Bronchial epithelial cell (primary cell): ENCODE results near the gene LBX2. TPM values are rescaled to one million over a fixed set of nuclear protein-coding genes. Genes with fewer than 3 reads are reported as not detected.

Source experiments
- DNase-seq: peaks from one replicate; pipeline ENCODE4 v3.0.0-alpha.2; 2010; ENCODE audit warnings: low read depth
- FAIRE-seq: peaks from 2 replicates; lab custom pipeline; 2011; peaks lifted over from hg19 to GRCh38; lab: Jason Lieb, UNC
- H3K27me3 ChIP-seq: 2 replicates; pipeline ENCODE4 v1.5.1; 2011; ENCODE audit warnings: low read length; ENCODE audit not compliant: control insufficient read depth, insufficient read depth
- H3K36me3 ChIP-seq: 2 replicates; pipeline ENCODE4 v1.5.1; 2011; ENCODE audit warnings: low read length; ENCODE audit not compliant: control insufficient read depth, insufficient read depth
- H3K4me3 ChIP-seq: 2 replicates; pipeline ENCODE4 v1.5.1; 2011; ENCODE audit warnings: mild to moderate bottlenecking, low read depth, low read length, control low read depth
- total RNA-seq: library from RNA; depleted of rRNA; stranded (reverse); fragments of >200 nt; gene quantifications from 2 replicates; pipeline ENCODE4 v1.2.1, GENCODE V29; 2014
- TF ChIP-seq, protein P1 (sequence below): IDR thresholded peaks from 2 replicates; pipeline ENCODE4 v1.5.1; 2011; ENCODE audit warnings: mild to moderate bottlenecking, moderate library complexity, low read length, control low read depth, inconsistent platforms; ENCODE audit not compliant: insufficient read depth, severe bottlenecking

Gene LBX2
- total RNA-seq, 1 donor from 2014 or later = 0.53 TPM

DNA sequence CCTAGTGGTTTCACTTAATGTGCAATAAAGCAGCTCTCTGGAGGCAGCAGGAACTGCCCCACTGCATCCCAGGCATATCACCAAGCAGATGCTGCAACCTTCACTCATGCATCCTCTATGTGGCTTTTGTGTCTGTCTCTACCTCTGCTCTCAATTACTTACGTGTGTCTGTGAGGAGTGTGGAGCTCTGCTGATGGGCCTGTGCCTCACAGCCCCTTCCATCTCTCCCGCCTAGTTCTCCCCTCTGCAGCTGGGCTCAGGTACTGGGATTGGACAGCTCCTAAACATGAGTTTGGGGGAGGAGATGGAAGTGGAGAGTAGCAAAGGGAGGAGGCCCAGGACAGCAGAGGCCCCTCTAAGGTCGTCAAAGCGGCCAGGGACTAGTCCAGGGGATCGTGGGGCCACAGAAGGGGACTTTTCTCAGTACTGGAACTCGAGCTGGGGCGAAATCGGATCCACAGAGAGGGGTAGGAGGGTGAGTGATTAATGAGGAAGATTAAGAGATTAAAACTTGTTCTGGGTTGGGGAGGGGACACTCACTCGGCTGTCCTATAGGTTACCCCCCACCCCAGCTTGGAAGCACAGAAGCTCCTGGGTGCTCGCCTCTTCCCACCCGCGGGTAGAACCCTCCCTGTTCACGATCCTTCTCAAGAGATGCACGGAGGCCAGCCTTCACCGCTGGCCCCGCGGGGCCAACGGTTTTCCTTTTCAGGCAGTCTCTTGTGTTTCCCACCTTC is 2.1 kb upstream of the LBX2 start:
- peaks cover 9% of the 10 kb centered on the region for H3K27me3 ChIP-seq
- DNase-seq (no peak), FAIRE-seq (no peak)
- H3K4me3 ChIP-seq = no peak overlapping the region
- TF ChIP-seq, protein P1, sequence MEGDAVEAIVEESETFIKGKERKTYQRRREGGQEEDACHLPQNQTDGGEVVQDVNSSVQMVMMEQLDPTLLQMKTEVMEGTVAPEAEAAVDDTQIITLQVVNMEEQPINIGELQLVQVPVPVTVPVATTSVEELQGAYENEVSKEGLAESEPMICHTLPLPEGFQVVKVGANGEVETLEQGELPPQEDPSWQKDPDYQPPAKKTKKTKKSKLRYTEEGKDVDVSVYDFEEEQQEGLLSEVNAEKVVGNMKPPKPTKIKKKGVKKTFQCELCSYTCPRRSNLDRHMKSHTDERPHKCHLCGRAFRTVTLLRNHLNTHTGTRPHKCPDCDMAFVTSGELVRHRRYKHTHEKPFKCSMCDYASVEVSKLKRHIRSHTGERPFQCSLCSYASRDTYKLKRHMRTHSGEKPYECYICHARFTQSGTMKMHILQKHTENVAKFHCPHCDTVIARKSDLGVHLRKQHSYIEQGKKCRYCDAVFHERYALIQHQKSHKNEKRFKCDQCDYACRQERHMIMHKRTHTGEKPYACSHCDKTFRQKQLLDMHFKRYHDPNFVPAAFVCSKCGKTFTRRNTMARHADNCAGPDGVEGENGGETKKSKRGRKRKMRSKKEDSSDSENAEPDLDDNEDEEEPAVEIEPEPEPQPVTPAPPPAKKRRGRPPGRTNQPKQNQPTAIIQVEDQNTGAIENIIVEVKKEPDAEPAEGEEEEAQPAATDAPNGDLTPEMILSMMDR = no peak
- peaks cover 7% of the 10 kb centered on the region for H3K36me3 ChIP-seq

DNA sequence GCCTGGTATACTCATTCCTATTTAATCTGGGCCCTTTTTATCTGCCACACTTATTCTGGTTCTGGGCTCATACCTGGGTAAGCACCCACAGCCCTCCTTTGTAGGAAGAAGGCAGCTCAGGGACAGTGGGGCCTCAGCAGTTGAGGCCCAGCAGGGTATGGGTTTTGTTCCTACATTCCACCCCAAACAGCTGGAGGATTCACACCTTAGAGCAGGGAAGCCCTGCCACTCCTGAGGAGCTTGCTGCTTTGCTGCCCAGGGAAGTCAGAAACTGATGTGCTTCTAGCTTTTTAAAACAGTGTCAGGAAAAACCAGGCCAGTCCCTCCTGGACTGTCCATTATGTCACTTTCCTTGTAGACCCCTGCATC is 1.2 kb upstream of the LBX2 start:
- TF ChIP-seq, protein P1 = no peak
- H3K4me3 ChIP-seq = no peak overlapping the region
- DNase-seq (no peak), FAIRE-seq (no peak)
- peaks cover 3% of the 10 kb centered on the region for H3K36me3 ChIP-seq
- peaks cover 9% of the 10 kb centered on the region for H3K27me3 ChIP-seq

DNA sequence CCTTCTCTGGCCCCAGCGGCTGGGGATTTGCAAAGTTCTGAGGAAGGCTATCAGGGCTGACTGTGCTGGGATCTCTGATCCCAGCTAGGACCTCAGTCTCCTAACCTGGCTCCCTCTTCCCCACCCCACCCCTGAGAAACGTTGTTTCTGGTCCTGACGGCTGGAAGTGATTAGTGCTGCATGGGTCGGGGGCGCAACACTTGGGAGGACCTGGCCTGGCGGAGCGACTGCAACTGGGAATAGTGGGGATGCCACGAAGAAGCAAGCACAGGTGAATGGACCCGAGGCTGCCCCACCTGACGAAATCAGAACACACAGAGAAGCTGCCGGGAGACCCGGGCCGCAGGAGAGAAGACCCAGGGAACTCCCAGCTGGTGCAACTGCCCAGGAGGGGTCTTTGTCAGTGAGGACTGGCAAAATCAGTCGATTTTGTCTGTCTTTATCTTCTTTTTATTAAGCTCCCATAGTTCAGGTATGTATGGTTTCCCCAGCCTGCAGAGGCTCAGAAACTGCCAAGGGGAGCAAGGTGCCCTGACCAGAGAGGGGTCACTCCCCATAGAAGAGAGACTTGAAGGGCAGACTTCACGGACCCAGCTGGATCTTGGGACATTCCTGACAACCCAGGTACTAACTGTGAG is 656 bp upstream of the LBX2 start:
- Histone ChIP-seq H3K27me3 (peaks cover 9% of the 10 kb centered on the region), H3K4me3 (no peak overlapping the region), H3K36me3 (no peaks in the 10 kb centered on the region)
- TF ChIP-seq, protein P1 = no peak
- DNase-seq (no peak), FAIRE-seq (no peak)

DNA sequence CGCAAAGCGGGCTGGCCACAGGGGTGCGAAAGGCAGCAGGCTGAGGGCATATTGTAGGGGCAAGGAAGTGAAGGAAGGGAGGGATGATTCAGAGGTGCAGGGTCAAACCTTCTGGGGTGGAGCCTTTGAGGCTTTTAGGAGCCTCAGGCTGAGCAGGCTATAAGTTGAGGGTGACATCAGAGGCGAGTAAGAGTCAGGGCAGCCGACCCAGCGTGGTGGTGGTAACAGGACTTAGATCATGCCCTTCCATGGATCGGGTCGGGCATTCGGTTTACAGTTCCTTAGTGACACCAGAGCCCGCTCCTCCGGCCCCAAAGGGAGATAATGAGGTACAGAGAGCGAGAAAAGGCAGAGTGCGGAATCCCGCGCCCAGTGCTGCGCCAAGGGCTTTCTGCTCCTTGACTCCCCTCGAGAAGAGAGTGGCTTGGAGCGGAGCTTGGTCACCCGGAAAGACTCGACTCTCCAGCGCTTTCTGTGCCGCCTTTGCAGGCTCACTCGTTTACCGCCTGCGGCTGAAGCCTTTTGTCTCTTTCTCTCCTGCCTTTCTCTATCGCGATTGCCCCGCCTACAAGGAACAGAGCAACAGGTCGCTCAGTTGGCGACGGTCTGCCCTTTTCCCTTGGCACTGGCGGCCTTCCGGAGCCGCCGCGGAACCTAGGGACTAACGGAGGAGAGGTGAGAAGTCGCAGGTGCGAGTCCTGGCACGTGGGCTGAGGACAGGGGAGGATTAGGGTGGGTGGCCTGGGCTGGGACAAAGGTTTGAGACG is 720 bp downstream of the LBX2 start:
- Histone ChIP-seq H3K27me3 (peaks cover 9% of the 10 kb centered on the region), H3K4me3 (peak overlapping the region; percentile 33), H3K36me3 (peaks cover 1% of the 10 kb centered on the region)
- peak; percentile 55 for DNase-seq
- FAIRE-seq = no peak
- TF ChIP-seq, protein P1 = no peak

DNA sequence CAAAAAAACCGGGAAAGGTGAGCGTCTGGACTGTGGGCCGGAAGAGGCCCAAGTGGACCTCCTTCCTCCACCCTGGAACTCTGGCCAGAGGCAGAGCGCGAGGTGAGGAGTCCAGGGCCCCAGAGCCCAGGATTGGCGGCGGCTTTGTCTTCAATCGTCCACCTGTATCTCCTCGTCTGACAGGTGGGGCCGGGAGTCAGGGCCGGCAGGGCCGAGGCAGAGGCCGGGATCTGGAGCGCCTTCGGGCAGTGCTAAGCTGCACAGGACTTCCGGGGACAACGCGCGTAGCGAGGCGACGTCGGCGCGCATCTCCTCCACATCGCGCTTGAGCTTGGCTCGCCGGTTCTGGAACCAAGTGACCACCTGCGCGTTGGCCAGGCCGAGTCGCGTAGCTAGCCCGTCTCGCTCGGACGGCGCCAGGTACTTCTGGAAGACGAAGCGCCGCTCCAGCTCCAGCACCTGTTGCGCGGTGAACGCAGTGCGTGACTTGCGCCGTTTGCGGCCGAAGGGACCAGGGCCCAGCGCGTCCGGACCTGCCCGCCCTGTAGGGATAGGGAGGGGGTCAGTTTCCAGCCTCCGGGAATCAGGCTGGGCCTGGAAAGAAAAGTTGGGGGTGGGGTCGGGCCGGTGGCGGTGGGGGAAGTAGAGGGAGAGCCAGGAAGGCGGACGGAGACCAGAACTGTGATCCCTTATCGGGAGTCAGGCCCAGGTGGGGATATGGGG is 1.5 kb downstream of the LBX2 start:
- Histone ChIP-seq H3K36me3 (peaks cover 1% of the 10 kb centered on the region), H3K27me3 (peaks cover 9% of the 10 kb centered on the region), H3K4me3 (peak overlapping the region; percentile 33)
- no peak for DNase-seq
- no peak for FAIRE-seq
- TF ChIP-seq, protein P1 = no peak
